GM21360 (cell line): ENCODE measurements around the gene RFESD.

Experiments
- ATAC-seq: cut with Tn5 transposase; IDR thresholded peaks from one replicate; pipeline ENCODE4 v1.9.1; 2021; ENCODE audit warnings: mild to moderate bottlenecking, moderate library complexity; ENCODE audit not compliant: unreplicated experiment

RFESD gene

DNA sequence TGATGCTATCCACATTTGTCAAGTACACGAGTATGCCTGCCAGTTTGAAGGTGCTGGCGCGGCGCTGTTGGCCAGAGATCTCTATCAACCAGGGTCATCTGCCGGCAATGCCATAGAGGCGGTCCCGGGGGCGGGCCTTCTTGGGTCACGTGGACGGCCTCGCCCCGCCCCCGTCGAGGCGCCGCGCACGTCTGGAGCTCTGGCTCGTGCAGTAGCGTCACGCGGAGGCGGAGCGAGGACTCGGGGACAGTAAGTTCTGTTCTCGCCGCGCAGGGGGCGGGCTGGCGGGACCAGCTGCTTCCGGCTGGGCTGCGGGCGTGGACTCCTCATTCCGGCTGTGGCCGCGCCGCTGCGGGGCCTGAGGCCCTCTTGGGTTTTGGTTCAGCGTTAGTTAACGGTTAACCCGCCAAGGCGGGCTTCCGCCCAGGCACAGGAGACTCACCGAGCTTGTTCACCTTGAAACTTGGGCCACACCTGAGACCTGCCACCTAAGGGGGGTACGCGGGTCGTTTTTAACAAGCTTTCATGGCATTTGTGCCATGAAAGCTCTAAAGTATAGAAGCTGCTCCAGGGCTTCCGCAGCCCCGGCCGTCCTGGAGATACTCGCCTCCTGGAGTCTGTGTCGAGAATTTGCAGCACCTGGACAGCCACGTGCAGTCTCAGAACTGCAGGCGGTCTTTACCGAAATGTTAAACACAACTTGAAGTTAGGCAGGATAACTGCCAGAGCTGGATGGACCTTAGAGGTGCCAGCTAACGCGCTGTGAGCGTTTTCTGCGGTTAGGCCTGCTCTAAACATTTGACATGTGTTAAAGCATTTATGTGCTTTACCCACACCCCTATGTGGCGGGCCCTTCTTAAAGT lies at the start of gene RFESD:
RFESD (plus strand) TSS at position 209 of the 863 bp plus-strand sequence. CDS start 5,495 bp downstream, outside the sequence.
- ATAC-seq, result peak; percentile 96

DNA sequence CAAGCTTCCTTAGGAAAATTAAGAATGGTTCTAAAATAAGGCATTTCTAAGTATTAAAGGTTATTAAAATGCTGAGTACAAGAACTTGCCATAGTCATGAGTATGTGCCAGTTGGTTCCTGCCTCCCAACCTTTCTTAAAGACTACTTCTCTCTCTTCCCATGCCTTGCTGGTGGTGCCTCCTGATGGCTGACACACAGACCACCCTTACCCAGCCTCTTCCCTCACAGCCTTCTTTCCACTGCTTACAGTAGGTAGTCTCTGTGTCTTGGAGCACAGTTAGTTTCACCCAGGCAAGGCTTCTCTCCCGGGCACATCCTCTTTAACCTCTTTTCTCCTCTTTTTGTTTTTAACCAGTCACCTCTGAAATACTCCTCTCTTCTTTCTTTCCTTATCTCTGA lies 47.3 kb upstream of the RFESD start:
- ATAC-seq, result no peak

DNA sequence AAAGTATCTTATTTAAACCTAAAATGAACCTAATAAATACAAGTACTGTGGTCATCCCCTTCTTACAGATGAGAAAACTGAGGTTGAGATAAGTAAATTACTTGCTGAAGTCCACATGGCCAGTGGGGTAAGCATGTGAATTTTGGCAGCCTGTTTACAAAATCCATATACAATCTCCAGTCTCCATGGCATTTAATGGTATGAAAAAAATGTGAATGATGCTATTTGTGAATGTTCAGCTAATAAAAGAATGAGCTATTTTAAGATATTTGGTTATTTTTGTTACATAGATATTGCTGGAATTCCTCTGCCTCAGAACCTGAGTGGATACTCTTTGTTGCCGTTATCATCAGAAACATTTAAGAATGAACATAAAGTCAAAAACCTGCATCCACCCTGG lies 46.0 kb upstream of the RFESD start:
- ATAC-seq, result no peak

DNA sequence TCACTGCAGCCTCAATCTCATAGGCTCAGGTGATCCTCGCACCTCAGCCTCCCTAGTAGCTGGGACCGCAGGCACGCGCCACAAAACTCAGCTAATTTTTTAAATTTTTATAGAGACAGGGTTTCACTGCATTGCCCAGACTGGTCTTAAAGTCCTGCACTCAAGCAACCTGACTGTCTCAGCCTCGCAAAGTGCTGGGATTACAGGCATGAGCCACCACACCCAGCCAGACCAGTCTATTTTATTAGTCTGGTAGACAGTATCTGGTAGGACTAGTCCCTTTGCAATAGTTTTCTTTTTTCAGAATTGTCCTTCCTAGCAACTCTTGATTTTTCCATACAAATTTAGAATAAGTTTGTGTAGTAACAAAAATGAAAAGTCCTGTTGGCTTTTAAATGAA lies 40.8 kb upstream of the RFESD start:
- no peak for ATAC-seq

DNA sequence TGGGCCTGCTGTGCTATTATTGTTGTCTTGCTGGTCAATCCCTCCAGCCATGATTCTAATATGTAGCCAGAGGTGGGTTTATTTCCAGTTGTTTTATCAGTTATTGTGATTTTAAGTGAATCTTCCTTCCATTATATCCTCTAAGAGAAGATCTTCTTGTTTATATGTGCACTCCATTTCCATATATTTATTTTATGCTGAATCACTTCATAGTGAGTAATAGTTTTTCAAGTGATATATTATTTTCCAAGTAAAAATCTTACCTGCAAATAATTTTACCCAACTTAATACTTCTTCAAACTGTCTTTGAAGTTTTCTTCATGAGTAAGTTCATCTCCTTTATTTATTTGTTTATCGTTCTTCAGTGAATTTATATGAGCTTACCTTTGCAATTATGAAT lies 40.2 kb upstream of the RFESD start:
- no peak for ATAC-seq

DNA sequence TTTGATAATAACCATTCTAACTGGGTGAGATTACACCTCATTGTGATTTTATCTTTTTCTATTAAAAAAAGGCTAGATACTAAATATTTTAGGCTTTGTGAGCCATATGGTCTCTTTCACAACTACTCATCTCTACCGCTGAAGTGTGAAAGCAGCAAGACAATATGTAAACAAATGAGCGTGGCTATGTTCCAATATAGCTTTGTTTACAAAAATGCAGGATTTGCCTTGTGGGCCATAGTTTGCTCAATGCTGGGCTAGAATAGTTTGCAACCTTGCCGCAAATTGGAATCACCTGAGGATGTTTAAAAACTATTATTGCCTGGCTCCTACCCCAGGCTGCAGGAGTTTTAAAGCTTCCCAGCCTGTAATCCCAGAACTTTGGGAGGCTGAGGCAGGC lies 36.9 kb upstream of the RFESD start:
- ATAC-seq, result no peak

DNA sequence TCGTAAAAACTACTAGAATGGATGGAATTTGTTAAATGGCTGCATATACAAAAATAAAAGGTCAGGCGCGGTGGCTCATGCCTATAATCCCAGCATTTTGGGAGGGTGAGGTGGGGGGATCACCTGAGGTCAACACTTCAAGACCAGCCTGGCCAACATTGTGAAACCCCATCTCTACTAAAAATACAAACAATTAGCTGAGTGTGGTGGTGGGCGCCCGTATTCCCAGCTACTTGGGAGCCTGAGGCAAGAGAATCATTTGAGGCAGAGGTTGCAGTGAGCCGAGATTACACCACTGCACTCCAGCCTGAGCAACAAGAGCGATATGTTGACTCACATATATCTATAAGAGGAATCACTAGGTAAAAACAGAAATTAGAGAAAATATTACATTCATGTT lies 36.0 kb upstream of the RFESD start:
- no peak for ATAC-seq

DNA sequence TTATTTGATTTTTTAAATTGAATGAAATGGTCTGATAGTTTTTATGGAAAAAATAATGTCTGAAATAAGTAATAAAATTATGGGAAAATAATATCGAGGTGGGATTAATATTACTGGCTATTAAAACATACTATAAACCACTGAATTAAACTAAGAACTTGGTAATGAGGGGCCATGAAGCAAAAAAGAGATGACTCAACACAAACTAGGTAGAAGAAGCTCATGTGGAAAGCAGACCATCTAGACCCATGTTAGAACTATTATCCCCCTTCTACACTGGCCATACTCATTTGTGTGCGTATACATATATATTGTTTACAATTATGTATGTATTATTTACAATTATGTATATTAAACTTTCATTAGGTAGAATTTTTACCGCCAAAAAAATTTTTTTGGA lies 35.2 kb upstream of the RFESD start:
- ATAC-seq, result no peak

DNA sequence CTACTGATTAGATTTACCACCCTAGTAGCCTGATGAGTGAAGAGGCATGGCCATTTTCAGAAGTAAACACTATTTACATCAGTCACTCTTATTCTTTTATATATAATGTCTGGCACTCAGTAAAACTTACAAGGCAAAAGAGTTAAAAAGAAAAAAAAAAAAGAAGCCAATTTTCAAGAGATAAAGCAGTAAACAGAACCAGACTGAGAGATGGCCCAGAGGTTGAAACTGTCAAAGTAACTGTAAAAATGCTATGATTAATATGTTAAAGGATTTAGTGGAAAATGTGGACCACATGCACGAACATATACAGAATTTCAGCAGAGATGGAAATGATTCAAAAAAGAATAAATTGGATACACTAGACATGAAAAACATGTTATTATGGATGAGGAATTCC lies 33.1 kb upstream of the RFESD start:
- no peak for ATAC-seq

DNA sequence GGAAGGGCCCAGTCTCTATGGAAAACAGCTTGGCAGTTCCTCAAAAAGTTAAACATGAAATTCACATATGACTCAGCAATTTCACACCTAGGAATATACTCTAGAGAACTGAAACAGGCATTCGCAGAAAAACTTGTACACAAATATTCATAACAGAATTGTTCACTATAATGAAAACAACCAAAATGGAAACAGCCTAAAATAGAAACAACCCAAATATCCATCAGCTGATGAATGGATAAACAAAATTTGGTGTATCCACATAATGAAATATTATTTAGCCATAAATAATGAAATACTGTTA lies 31.5 kb upstream of the RFESD start:
- peak; percentile 61 for ATAC-seq

DNA sequence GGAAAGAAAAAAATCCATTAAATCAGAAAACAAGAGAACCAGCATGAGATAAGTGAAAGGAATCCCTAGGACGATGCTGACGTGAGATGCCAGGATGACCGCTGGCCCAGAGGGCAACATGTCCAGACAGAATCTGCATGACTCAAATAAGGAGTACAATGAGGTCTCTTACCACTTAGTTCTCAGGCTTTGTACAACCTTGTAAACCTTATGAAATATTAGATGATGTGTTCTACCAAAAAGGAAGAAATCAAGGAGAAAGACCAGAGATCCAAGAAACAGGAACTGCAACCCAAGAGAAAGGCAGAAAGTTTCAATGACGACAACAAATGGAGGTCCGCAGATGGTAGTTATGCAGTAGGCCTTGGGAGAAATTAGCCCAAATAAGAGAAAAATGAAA lies 29.5 kb upstream of the RFESD start:
- ATAC-seq, result no peak

DNA sequence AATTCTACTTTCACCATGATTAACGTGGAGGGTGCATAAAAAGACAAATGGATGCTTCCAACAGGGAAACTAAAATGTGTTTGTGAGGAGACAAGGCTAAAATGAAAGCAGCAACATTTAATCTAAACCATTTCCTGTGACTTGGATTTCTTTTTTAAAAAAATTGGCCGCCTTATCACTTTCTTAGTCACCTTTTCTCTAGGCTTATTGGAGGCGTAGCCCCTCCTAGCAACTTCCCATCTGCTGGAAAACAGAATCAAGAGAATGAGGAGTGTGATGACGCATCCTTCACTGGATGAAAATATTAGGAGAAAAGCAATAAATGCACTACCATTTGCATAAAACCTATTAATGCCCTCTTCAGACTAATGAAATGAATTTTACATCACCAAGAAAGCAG lies 27.5 kb upstream of the RFESD start:
- no peak for ATAC-seq

DNA sequence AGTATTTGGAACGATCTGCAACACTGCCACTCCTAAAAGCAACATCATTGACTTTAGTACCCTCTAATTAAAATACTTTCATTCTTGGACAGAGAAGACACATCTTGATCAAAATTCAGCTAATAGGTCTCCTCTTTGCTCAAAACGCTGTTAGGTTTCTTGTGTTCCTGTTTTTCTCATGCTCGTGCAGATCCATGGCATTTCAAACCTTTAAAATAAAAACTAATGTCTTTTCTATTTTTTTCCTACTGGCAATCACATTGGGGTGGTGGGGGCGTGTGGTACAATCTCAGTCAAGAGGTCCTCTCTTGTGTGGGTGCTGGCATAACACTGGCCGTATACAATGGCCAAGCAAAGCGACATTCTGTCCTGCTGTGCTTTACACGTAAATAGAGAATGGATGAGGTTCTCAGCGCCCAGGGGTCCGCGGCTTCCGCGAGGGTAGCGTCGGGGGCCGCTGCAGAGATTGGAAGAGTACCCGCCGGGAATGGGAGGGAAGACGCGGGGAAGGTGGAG lies 27.0 kb upstream of the RFESD start:
- no peak for ATAC-seq

DNA sequence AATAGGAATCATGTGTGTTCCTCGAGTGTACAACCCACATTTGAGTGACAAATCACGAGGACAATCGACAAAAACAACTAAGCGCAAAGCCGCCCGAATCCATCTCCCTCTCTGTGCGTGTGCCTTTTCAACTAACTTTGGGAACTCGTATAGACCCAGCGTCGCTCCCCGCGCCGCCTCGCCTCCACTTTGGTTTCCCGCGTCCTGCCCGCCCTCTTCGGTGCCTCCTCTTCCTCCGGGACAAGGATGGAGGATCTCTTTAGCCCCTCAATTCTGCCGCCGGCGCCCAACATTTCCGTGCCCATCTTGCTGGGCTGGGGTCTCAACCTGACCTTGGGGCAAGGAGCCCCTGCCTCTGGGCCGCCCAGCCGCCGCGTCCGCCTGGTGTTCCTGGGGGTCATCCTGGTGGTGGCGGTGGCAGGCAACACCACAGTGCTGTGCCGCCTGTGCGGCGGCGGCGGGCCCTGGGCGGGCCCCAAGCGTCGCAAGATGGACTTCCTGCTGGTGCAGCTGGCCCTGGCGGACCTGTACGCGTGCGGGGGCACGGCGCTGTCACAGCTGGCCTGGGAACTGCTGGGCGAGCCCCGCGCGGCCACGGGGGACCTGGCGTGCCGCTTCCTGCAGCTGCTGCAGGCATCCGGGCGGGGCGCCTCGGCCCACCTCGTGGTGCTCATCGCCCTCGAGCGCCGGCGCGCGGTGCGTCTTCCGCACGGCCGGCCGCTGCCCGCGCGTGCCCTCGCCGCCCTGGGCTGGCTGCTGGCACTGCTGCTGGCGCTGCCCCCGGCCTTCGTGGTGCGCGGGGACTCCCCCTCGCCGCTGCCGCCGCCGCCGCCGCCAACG lies 26.3 kb upstream of the RFESD start, which contains the start of gene GPR150:
GPR150 (plus strand) TSS at position 58 of the 840 bp plus-strand sequence; CDS start at position 247, 189 bp downstream.
- peak; percentile 69 for ATAC-seq

DNA sequence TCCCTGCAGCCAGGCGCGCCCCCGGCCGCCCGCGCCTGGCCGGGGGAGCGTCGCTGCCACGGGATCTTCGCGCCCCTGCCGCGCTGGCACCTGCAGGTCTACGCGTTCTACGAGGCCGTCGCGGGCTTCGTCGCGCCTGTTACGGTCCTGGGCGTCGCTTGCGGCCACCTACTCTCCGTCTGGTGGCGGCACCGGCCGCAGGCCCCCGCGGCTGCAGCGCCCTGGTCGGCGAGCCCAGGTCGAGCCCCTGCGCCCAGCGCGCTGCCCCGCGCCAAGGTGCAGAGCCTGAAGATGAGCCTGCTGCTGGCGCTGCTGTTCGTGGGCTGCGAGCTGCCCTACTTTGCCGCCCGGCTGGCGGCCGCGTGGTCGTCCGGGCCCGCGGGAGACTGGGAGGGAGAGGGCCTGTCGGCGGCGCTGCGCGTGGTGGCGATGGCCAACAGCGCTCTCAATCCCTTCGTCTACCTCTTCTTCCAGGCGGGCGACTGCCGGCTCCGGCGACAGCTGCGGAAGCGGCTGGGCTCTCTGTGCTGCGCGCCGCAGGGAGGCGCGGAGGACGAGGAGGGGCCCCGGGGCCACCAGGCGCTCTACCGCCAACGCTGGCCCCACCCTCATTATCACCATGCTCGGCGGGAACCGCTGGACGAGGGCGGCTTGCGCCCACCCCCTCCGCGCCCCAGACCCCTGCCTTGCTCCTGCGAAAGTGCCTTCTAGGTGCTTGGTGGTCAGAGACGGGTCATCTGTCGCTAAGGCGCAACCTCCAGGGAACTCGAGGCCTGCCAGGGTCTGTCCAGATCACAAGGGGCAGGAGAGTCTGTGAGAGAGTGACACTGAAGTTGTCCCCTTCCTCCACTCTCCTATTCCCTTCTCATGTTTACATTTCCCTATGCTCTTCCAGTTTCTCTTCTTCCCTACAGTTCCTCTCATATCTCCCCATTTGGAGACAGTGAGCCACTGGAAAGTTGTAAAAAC lies 25.4 kb upstream of the RFESD start:
- peak; percentile 43 for ATAC-seq

DNA sequence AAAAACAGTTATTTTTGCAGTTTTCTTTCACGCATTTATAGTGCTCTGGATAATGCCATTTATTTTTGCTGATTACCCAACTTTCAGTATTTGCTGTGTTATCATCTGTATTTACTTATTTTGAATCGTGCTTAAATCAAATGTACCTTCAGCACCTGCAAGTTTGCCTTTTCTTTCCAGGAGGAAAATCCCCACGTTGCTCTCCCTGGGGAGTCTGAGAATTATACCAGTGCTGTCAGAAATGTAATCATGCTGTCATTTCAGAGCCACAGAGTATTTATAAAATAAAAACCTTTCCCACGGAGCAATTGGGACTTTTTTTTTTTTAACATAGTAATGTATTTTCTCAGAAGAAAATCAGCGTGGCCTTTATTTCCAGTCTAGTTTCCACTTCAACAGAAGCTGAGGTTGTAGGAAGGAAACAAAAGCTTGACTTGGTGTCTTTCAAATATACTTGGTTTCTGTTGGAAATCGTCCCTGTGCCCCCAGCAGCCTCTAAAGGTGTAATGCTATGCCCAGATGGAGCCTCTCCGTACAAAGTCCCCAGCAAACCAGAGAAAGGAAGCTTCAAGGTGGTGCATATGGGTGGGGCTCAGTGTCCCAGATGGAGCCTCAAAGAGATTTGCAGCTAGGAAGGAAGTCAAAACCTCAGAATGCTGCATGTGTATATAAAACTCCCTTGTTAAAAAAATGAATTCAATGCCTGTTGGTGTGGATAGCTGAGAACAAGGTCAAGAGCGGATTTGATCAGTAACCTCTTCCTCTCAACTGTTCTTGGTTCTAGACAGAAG lies 24.5 kb upstream of the RFESD start:
- no peak for ATAC-seq

DNA sequence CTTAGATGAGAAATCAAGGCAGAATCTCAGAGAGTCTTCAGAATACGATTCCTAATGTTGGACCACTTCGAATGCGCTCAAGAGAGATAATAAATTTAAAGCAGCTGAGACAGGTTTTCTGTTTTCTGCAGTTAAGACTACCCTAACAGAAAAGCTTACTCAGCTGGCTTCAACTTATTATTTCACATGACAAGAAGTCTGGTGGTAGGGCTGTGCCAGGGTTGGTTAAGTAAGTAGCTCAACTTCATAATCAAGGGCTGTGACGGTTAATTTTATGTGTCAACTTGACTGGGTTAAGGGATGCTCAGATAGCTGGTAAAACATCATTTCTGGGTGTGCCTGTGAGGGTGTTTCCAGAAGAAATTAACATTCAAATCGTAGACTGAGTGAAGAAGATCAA lies 22.9 kb upstream of the RFESD start:
- no peak for ATAC-seq

DNA sequence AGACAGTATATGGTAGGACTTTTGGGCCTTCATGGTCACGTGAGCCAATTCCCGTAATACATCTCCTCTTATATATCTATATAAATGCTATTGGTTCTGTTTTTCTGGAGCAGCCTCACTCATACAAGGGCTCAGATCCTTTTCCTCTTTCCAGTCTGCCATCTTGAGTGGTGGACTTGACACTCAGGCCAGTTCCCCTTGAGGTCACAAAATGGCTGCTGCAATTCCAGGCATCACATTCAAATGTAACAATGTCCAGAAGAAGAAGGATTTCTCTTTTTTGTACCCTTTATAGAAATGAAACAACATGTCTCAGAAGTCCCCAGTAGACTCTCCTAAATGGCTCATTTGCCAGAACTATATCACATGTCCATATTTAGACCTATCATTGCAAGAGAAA lies 22.2 kb upstream of the RFESD start:
- ATAC-seq, result no peak

DNA sequence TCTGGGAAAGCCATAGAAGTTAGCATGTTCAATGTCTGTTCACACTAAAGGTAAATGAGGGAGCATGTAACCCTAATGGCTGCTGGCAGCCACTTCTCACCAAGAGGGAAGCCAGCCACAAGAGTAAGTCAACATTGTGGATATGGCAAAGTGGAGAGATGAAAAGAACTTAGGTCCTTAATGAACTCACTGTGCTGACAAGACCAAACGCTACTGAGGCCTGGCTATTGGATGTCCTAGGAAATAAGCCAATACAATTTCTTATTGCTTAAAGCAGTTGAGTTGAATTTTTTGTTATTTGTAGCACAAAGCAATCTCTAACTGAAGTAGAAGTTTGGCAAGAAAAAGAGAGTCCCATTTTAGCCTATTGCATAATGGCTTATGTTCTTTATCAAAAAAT lies 19.9 kb upstream of the RFESD start:
- no peak for ATAC-seq
